Neural cell (in vitro differentiated cells): ENCODE measurements around the gene C1QTNF4. TPM values are rescaled to one million over a fixed set of nuclear protein-coding genes. Genes with fewer than 3 reads are reported as not detected.

ENCODE experiments used
- H2AFZ ChIP-seq: fragments of 200-600, 300-800 bp; sonication (generic), shearing (Covaris generic); 2 replicates; pipeline ENCODE4 v1.6.0; 2014; ENCODE audit warnings: low read depth, mild to moderate bottlenecking, antibody characterized with exemption, low read length, moderate library complexity
- H3F3A ChIP-seq: fragments of 200-600 bp; shearing (Covaris generic); 2 replicates; pipeline ENCODE4 v1.6.1; 2016; ENCODE audit warnings: mild to moderate bottlenecking, moderate library complexity, mixed read lengths, antibody characterized with exemption, low read length; ENCODE audit not compliant: insufficient read depth, poor library complexity, severe bottlenecking
- H3K27ac ChIP-seq: fragments of 200-600, 300-800 bp; sonication (generic), shearing (Covaris generic); 2 replicates; pipeline ENCODE4 v1.5.1; 2014; ENCODE audit warnings: mild to moderate bottlenecking, low read length, moderate library complexity
- H3K27me3 ChIP-seq: fragments of 300-800, 200-600 bp; sonication (generic), shearing (Covaris generic); 2 replicates; pipeline ENCODE4 v1.6.0; 2014; ENCODE audit warnings: mild to moderate bottlenecking, low read depth, low read length, moderate library complexity; ENCODE audit not compliant: insufficient read depth
- H3K36me3 ChIP-seq: fragments of 300-800, 200-600 bp; sonication (generic), shearing (Covaris generic); 2 replicates; pipeline ENCODE4 v1.5.1; 2014; ENCODE audit warnings: mild to moderate bottlenecking, antibody characterized with exemption, low read length, moderate library complexity; ENCODE audit not compliant: insufficient read depth
- H3K4me2 ChIP-seq: fragments of 300-800, 200-600 bp; sonication (generic), shearing (Covaris generic); 2 replicates; pipeline ENCODE4 v1.6.0; 2014; ENCODE audit warnings: mild to moderate bottlenecking, low read length
- H3K4me3 ChIP-seq: fragments of 300-800, 200-600 bp; sonication (generic), shearing (Covaris generic); 2 replicates; pipeline ENCODE4 v1.5.1; 2014; ENCODE audit warnings: mild to moderate bottlenecking, low read length, moderate library complexity
- H3K79me2 ChIP-seq: fragments of 200-600 bp; shearing (Covaris generic); replicated peaks from 2 replicates; pipeline ENCODE4 v1.6.0; 2014; ENCODE audit warnings: mild to moderate bottlenecking, low read length, moderate library complexity; ENCODE audit not compliant: insufficient read depth
- H3K9ac ChIP-seq: fragments of 300-800, 200-600 bp; sonication (generic), shearing (Covaris generic); 2 replicates; pipeline ENCODE4 v1.6.1; 2016; ENCODE audit warnings: mild to moderate bottlenecking, low read length, mixed read lengths
- H3K9me2 ChIP-seq: fragments of 200-600 bp; shearing (Covaris generic); 2 replicates; pipeline ENCODE4 v1.6.1; 2016; ENCODE audit warnings: mild to moderate bottlenecking, low read length, mixed read lengths; ENCODE audit not compliant: insufficient read depth
- H3K9me3 ChIP-seq: fragments of 200-600, 300-800 bp; sonication (generic), shearing (Covaris generic); 2 replicates; pipeline ENCODE4 v1.6.1; 2016; ENCODE audit warnings: mild to moderate bottlenecking, mixed run types, low read length, moderate library complexity, mixed read lengths
- H4K20me1 ChIP-seq: fragments of 200-600 bp; shearing (Covaris generic); 2 replicates; pipeline ENCODE4 v1.6.1; 2016; ENCODE audit warnings: mild to moderate bottlenecking, mixed run types; ENCODE audit not compliant: insufficient read depth
- EP300 ChIP-seq: fragments of 450-650 bp; conservative IDR thresholded peaks from 2 replicates; pipeline ENCODE4 v1.6.1; 2014; ENCODE audit warnings: antibody characterized with exemption, mild to moderate bottlenecking, moderate library complexity; ENCODE audit not compliant: poor library complexity, severe bottlenecking
- EZH2 ChIP-seq: fragments of 200-600, 300-800 bp; shearing (Covaris generic), sonication (generic); IDR thresholded peaks from 2 replicates; pipeline ENCODE4 v1.6.1; 2014; ENCODE audit warnings: antibody characterized with exemption, low read length, borderline replicate concordance, mild to moderate bottlenecking; ENCODE audit not compliant: insufficient read depth, poor library complexity, severe bottlenecking
- MXI1 ChIP-seq: fragments of 450-650 bp; conservative IDR thresholded peaks from 2 replicates; pipeline ENCODE4 v1.6.1; 2014; ENCODE audit warnings: antibody characterized with exemption, mild to moderate bottlenecking; ENCODE audit not compliant: poor library complexity, severe bottlenecking
- POLR2AphosphoS5 ChIP-seq: IDR thresholded peaks from 2 replicates; pipeline ENCODE4 v1.6.1; 2012
- RAD21 ChIP-seq: fragments of 450-650 bp; conservative IDR thresholded peaks from 2 replicates; pipeline ENCODE4 v1.6.1; 2014; ENCODE audit warnings: antibody characterized with exemption, mild to moderate bottlenecking, moderate library complexity
- REST ChIP-seq: IDR thresholded peaks from 2 replicates; pipeline ENCODE4 v1.6.1; 2012; ENCODE audit warnings: borderline replicate concordance
- SMC3 ChIP-seq: fragments of 450-650 bp; conservative IDR thresholded peaks from 2 replicates; pipeline ENCODE4 v1.6.1; 2014; ENCODE audit warnings: antibody characterized with exemption, mild to moderate bottlenecking, moderate library complexity; ENCODE audit not compliant: poor library complexity
- TAF1 ChIP-seq: IDR thresholded peaks from 2 replicates; pipeline ENCODE4 v1.6.1; 2012; ENCODE audit warnings: low read depth
- polyA plus RNA-seq: library from polyadenylated mRNA; depleted of rRNA; stranded (reverse); fragments of >200 nt; gene quantifications from 2 replicates; pipeline ENCODE4 v1.2.3, GENCODE V29; 2014
- TF ChIP-seq, protein P1 (sequence below): fragments of 450-650 bp; IDR thresholded peaks from 2 replicates; pipeline ENCODE4 v1.5.1; 2014; ENCODE audit warnings: antibody characterized with exemption, mild to moderate bottlenecking, moderate library complexity; ENCODE audit not compliant: poor library complexity, severe bottlenecking

The C1QTNF4 gene
- polyA plus RNA-seq, 1 donor from 2014 or later = 16.4 TPM

GRCh38 chr11:47569646-47570045, 24.6 kb downstream of the C1QTNF4 start:
- H3K36me3 ChIP-seq = no peaks in the 10 kb centered on the region
- H3K27ac ChIP-seq = no peak overlapping the region
- H3K9ac ChIP-seq = no peak overlapping the region
- no peak overlapping the region for H3K4me2 ChIP-seq
- no peaks in the 10 kb centered on the region for H3K9me3 ChIP-seq
- no peaks in the 10 kb centered on the region for H3F3A ChIP-seq
- no peaks in the 10 kb centered on the region for H4K20me1 ChIP-seq
- no peaks in the 10 kb centered on the region for H3K9me2 ChIP-seq
- H3K79me2 ChIP-seq = no peaks in the 10 kb centered on the region
- no peak for TF ChIP-seq MXI1
- TF ChIP-seq, protein P1, sequence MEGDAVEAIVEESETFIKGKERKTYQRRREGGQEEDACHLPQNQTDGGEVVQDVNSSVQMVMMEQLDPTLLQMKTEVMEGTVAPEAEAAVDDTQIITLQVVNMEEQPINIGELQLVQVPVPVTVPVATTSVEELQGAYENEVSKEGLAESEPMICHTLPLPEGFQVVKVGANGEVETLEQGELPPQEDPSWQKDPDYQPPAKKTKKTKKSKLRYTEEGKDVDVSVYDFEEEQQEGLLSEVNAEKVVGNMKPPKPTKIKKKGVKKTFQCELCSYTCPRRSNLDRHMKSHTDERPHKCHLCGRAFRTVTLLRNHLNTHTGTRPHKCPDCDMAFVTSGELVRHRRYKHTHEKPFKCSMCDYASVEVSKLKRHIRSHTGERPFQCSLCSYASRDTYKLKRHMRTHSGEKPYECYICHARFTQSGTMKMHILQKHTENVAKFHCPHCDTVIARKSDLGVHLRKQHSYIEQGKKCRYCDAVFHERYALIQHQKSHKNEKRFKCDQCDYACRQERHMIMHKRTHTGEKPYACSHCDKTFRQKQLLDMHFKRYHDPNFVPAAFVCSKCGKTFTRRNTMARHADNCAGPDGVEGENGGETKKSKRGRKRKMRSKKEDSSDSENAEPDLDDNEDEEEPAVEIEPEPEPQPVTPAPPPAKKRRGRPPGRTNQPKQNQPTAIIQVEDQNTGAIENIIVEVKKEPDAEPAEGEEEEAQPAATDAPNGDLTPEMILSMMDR = no peak
- TF ChIP-seq RAD21 = no peak
- TF ChIP-seq EZH2 = no peak
- no peak for TF ChIP-seq POLR2AphosphoS5
- TF ChIP-seq TAF1 = no peak
- no peak for TF ChIP-seq EP300
- no peak for TF ChIP-seq SMC3
- no peak for TF ChIP-seq REST
- no peak overlapping the region for H3K4me3 ChIP-seq
- H3K27me3 ChIP-seq = peaks cover 15% of the 10 kb centered on the region
- no peak overlapping the region for H2AFZ ChIP-seq

- Histone ChIP-seq H2AFZ (no peak overlapping the region), H3K79me2 (no peaks in the 10 kb centered on the region)
Observed at GRCh38 chr11:47566149-47566698, 28.0 kb downstream of the C1QTNF4 start.

More at GRCh38 chr11:47566149-47566698, 28.0 kb downstream of the C1QTNF4 start:
- Histone ChIP-seq H3K9me3 (no peaks in the 10 kb centered on the region), H3K9ac (no peak overlapping the region), H3K36me3 (no peaks in the 10 kb centered on the region), H3F3A (no peaks in the 10 kb centered on the region), H3K27me3 (peaks cover 16% of the 10 kb centered on the region), H3K27ac (no peak overlapping the region), H3K4me3 (no peak overlapping the region), H3K4me2 (no peak overlapping the region), H4K20me1 (no peaks in the 10 kb centered on the region), H3K9me2 (no peaks in the 10 kb centered on the region)
- TF ChIP-seq EZH2 = no peak
